HG03103 (cell line): ENCODE measurements around the gene SRD5A1.

ENCODE experiments used
- ATAC-seq: cut with Tn5 transposase; IDR thresholded peaks from one replicate; pipeline ENCODE4 v1.9.1; 2021; ENCODE audit warnings: low read depth; ENCODE audit not compliant: unreplicated experiment

Gene SRD5A1

GRCh38 chr5:6632888-6633468, at the start of gene SRD5A1, which contains the start of gene NSUN2:
Gene SRD5A1 (plus strand): TSS chr5:6633440. CDS start chr5:6633577, 137 bp downstream.
Gene NSUN2 (minus strand): TSS chr5:6633044. CDS start chr5:6632979, 65 bp downstream.
- peak; percentile 84 for ATAC-seq

- no peak for ATAC-seq
These were observed 49.1 kb upstream of the SRD5A1 start for GRCh38 chr5:6584101-6584645.

GRCh38 chr5:6584727-6585126, 48.5 kb upstream of the SRD5A1 start:
- ATAC-seq, result no peak

- no peak for ATAC-seq
These were observed 48.1 kb upstream of the SRD5A1 start for GRCh38 chr5:6585168-6585567.

- ATAC-seq, result no peak
These were observed 47.1 kb upstream of the SRD5A1 start for GRCh38 chr5:6585939-6586646.

- ATAC-seq, result no peak
These were observed 46.6 kb upstream of the SRD5A1 start for GRCh38 chr5:6586647-6587042.

GRCh38 chr5:6587171-6587570, 46.1 kb upstream of the SRD5A1 start:
- ATAC-seq, result no peak

GRCh38 chr5:6590581-6590980, 42.7 kb upstream of the SRD5A1 start:
- ATAC-seq, result no peak

- ATAC-seq, result no peak
These were observed 41.5 kb upstream of the SRD5A1 start for GRCh38 chr5:6591671-6592288.

GRCh38 chr5:6592601-6593000, 40.6 kb upstream of the SRD5A1 start:
- no peak for ATAC-seq

- ATAC-seq, result no peak
These were observed 39.9 kb upstream of the SRD5A1 start for GRCh38 chr5:6593148-6594016.

- no peak for ATAC-seq
These were observed 39.2 kb upstream of the SRD5A1 start for GRCh38 chr5:6594066-6594465.

GRCh38 chr5:6595405-6595804, 37.8 kb upstream of the SRD5A1 start:
- no peak for ATAC-seq

- ATAC-seq, result no peak
These were observed 36.9 kb upstream of the SRD5A1 start for GRCh38 chr5:6596388-6596787.

GRCh38 chr5:6597557-6597956, 35.7 kb upstream of the SRD5A1 start:
- no peak for ATAC-seq

GRCh38 chr5:6598351-6598900, 34.8 kb upstream of the SRD5A1 start:
- ATAC-seq, result no peak

- no peak for ATAC-seq
These were observed 33.5 kb upstream of the SRD5A1 start for GRCh38 chr5:6599739-6600138.

GRCh38 chr5:6601271-6601670, 32.0 kb upstream of the SRD5A1 start:
- no peak for ATAC-seq

- no peak for ATAC-seq
These were observed 31.4 kb upstream of the SRD5A1 start for GRCh38 chr5:6601816-6602215.

- no peak for ATAC-seq
These were observed 30.8 kb upstream of the SRD5A1 start for GRCh38 chr5:6602441-6602840.
